Central memory CD8-positive, alpha-beta T cell (primary cell): ENCODE data around the gene STAT5A.
A peak's percentile ranks its signal among the peaks of the same experiment; 100 is the strongest.

Experiments used
- ATAC-seq: fragments of 150-1000 bp; cut with Tn5 transposase; replicated peaks from 2 replicates; pipeline ENCODE4 v1.10.0; 2022; ENCODE audit warnings: mild to moderate bottlenecking, moderate FRiP score, moderate number of reproducible peaks; ENCODE audit not compliant: poor library complexity, severe bottlenecking; ENCODE audit errors: extremely low read depth
- DNase-seq, 2 donors: peaks; one replicate each; pipeline ENCODE4 v3.0.0; 2021; ENCODE audit warnings: low spot score in 2 of 2
- H3K27ac Mint-ChIP-seq: one replicate; pipeline ENCODE4 v1.8.0; 2022; ENCODE audit warnings: low read depth, mild to moderate bottlenecking, moderate library complexity, mixed read lengths
- H3K27me3 Mint-ChIP-seq: one replicate; pipeline ENCODE4 v1.8.0; 2022; ENCODE audit warnings: mixed read lengths
- H3K36me3 Mint-ChIP-seq: one replicate; pipeline ENCODE4 v1.8.0; 2022; ENCODE audit warnings: mild to moderate bottlenecking, moderate library complexity, mixed read lengths; ENCODE audit not compliant: insufficient read depth
- H3K4me1 Mint-ChIP-seq: one replicate; pipeline ENCODE4 v1.8.0; 2022; ENCODE audit warnings: mixed read lengths
- H3K4me3 Mint-ChIP-seq: one replicate; pipeline ENCODE4 v1.8.0; 2022; ENCODE audit warnings: mild to moderate bottlenecking, moderate library complexity, mixed read lengths
- H3K9me3 Mint-ChIP-seq: one replicate; pipeline ENCODE4 v1.8.0; 2022; ENCODE audit warnings: mixed read lengths

Gene STAT5A

GRCh38 chr17:42308446-42308845 lies 20.1 kb downstream of the STAT5A start:
- H3K4me3 Mint-ChIP-seq: no peak overlapping the region
- no peak for DNase-seq
- no peak overlapping the region for H3K27ac Mint-ChIP-seq

GRCh38 chr17:42309142-42309541 lies 20.8 kb downstream of the STAT5A start:
- Mint-ChIP-seq H3K4me3 (peak overlapping the region; percentile 26), H3K4me1 (peaks cover 38% of the 10 kb centered on the region), H3K36me3 (peaks cover 48% of the 10 kb centered on the region), H3K9me3 (no peaks in the 10 kb centered on the region), H3K27ac (peak overlapping the region; percentile 73), H3K27me3 (no peaks in the 10 kb centered on the region)
- ATAC-seq (no peak), DNase-seq (no peak)

More at GRCh38 chr17:42308446-42308845, 20.1 kb downstream of the STAT5A start:
- H3K27me3 Mint-ChIP-seq: no peaks in the 10 kb centered on the region
- ATAC-seq: no peak
- H3K36me3 Mint-ChIP-seq: peaks cover 53% of the 10 kb centered on the region
- H3K4me1 Mint-ChIP-seq: peaks cover 31% of the 10 kb centered on the region
- H3K9me3 Mint-ChIP-seq: no peaks in the 10 kb centered on the region

GRCh38 chr17:42309986-42310786 lies 21.9 kb downstream of the STAT5A start:
- Mint-ChIP-seq H3K4me1 (peaks cover 42% of the 10 kb centered on the region), H3K36me3 (peaks cover 42% of the 10 kb centered on the region), H3K27ac (peak overlapping the region; percentile 83), H3K9me3 (no peaks in the 10 kb centered on the region), H3K4me3 (peak overlapping the region; percentile 52), H3K27me3 (no peaks in the 10 kb centered on the region)
- ATAC-seq (no peak), DNase-seq (no peak)

- Mint-ChIP-seq H3K4me1 (peaks cover 48% of the 10 kb centered on the region), H3K4me3 (peak overlapping the region; percentile 52)
These were observed 22.5 kb downstream of the STAT5A start for GRCh38 chr17:42310787-42311215.

GRCh38 chr17:42311240-42312034 lies 23.1 kb downstream of the STAT5A start:
- peak overlapping the region; percentile 52 for H3K4me3 Mint-ChIP-seq
- H3K4me1 Mint-ChIP-seq: peaks cover 43% of the 10 kb centered on the region
- H3K9me3 Mint-ChIP-seq: no peaks in the 10 kb centered on the region
- H3K27ac Mint-ChIP-seq: peak overlapping the region; percentile 83
- DNase-seq (no peak), ATAC-seq (no peak)
- peaks cover 44% of the 10 kb centered on the region for H3K36me3 Mint-ChIP-seq
- no peaks in the 10 kb centered on the region for H3K27me3 Mint-ChIP-seq

More at GRCh38 chr17:42310787-42311215, 22.5 kb downstream of the STAT5A start:
- H3K27me3 Mint-ChIP-seq: no peaks in the 10 kb centered on the region
- H3K27ac Mint-ChIP-seq: peak overlapping the region; percentile 83
- ATAC-seq: no peak
- peaks cover 48% of the 10 kb centered on the region for H3K36me3 Mint-ChIP-seq
- H3K9me3 Mint-ChIP-seq: no peaks in the 10 kb centered on the region
- no peak for DNase-seq

- Mint-ChIP-seq H3K36me3 (peaks cover 43% of the 10 kb centered on the region), H3K9me3 (no peaks in the 10 kb centered on the region), H3K4me3 (peak overlapping the region; percentile 52), H3K27me3 (no peaks in the 10 kb centered on the region), H3K27ac (peak overlapping the region; percentile 83), H3K4me1 (peaks cover 43% of the 10 kb centered on the region)
- no peak for DNase-seq
- no peak for ATAC-seq
These were observed 23.7 kb downstream of the STAT5A start for GRCh38 chr17:42312035-42312284.

- H3K27ac Mint-ChIP-seq: peak overlapping the region; percentile 46
- ATAC-seq (peak; percentile 71), DNase-seq (peak; percentile 57 to 59)
- H3K36me3 Mint-ChIP-seq: peaks cover 45% of the 10 kb centered on the region
- H3K9me3 Mint-ChIP-seq: no peaks in the 10 kb centered on the region
- H3K27me3 Mint-ChIP-seq: no peaks in the 10 kb centered on the region
- peaks cover 43% of the 10 kb centered on the region for H3K4me1 Mint-ChIP-seq
- H3K4me3 Mint-ChIP-seq: peak overlapping the region; percentile 52
These were observed 24.2 kb downstream of the STAT5A start for GRCh38 chr17:42312285-42313130.

- DNase-seq (no peak), ATAC-seq (no peak)
- peaks cover 46% of the 10 kb centered on the region for H3K36me3 Mint-ChIP-seq
- H3K4me1 Mint-ChIP-seq: peaks cover 43% of the 10 kb centered on the region
- H3K9me3 Mint-ChIP-seq: no peaks in the 10 kb centered on the region
- H3K27me3 Mint-ChIP-seq: no peaks in the 10 kb centered on the region
- peak overlapping the region; percentile 62 for H3K27ac Mint-ChIP-seq
- H3K4me3 Mint-ChIP-seq: no peak overlapping the region
These were observed 25.1 kb downstream of the STAT5A start for GRCh38 chr17:42313389-42313772.

- no peaks in the 10 kb centered on the region for H3K9me3 Mint-ChIP-seq
- H3K27ac Mint-ChIP-seq: peak overlapping the region; percentile 62
- DNase-seq (no peak), ATAC-seq (no peak)
- no peaks in the 10 kb centered on the region for H3K27me3 Mint-ChIP-seq
- no peak overlapping the region for H3K4me3 Mint-ChIP-seq
- peaks cover 47% of the 10 kb centered on the region for H3K36me3 Mint-ChIP-seq
- peaks cover 43% of the 10 kb centered on the region for H3K4me1 Mint-ChIP-seq
These were observed 25.7 kb downstream of the STAT5A start for GRCh38 chr17:42313773-42314566.

GRCh38 chr17:42315402-42316156 lies 27.3 kb downstream of the STAT5A start:
- no peaks in the 10 kb centered on the region for H3K9me3 Mint-ChIP-seq
- H3K4me1 Mint-ChIP-seq: peaks cover 46% of the 10 kb centered on the region
- ATAC-seq (no peak), DNase-seq (no peak)
- peaks cover 50% of the 10 kb centered on the region for H3K36me3 Mint-ChIP-seq
- H3K4me3 Mint-ChIP-seq: peak overlapping the region; percentile 17
- H3K27me3 Mint-ChIP-seq: no peaks in the 10 kb centered on the region
- peak overlapping the region; percentile 55 for H3K27ac Mint-ChIP-seq

GRCh38 chr17:42316755-42317154 lies 28.5 kb downstream of the STAT5A start:
- H3K27me3 Mint-ChIP-seq: no peaks in the 10 kb centered on the region
- H3K27ac Mint-ChIP-seq: no peak overlapping the region
- no peaks in the 10 kb centered on the region for H3K9me3 Mint-ChIP-seq
- H3K4me3 Mint-ChIP-seq: no peak overlapping the region
- DNase-seq (no peak), ATAC-seq (no peak)
- peaks cover 46% of the 10 kb centered on the region for H3K36me3 Mint-ChIP-seq
- peaks cover 39% of the 10 kb centered on the region for H3K4me1 Mint-ChIP-seq
